Chondrocyte (in vitro differentiated cells): ENCODE measurements around the gene ACSF3. TPM values are rescaled to one million over a fixed set of nuclear protein-coding genes. Genes with fewer than 3 reads are reported as not detected.

Experiments
- DNase-seq: peaks from one replicate; pipeline ENCODE4 v3.0.0; 2021; ENCODE audit warnings: mixed read lengths, low spot score
- H3K27ac Mint-ChIP-seq: one replicate; pipeline ENCODE4 v1.8.0; 2021; ENCODE audit warnings: mild to moderate bottlenecking, moderate library complexity, mixed read lengths; ENCODE audit not compliant: unreplicated experiment
- H3K27me3 Mint-ChIP-seq: 2 replicates; pipeline ENCODE4 v1.8.0; 2021; ENCODE audit warnings: low read depth, mixed read lengths
- H3K36me3 Mint-ChIP-seq: 2 replicates; pipeline ENCODE4 v1.8.0; 2021; ENCODE audit warnings: low read depth, mixed read lengths
- H3K4me1 Mint-ChIP-seq: 2 replicates; pipeline ENCODE4 v1.8.0; 2021; ENCODE audit warnings: low read depth, mild to moderate bottlenecking, mixed read lengths
- H3K4me3 Mint-ChIP-seq: one replicate; pipeline ENCODE4 v1.8.0; 2021; ENCODE audit warnings: mild to moderate bottlenecking, moderate library complexity, mixed read lengths; ENCODE audit not compliant: unreplicated experiment
- H3K9me3 Mint-ChIP-seq: 2 replicates; pipeline ENCODE4 v1.8.0; 2021; ENCODE audit warnings: low read depth, mixed read lengths
- CTCF ChIP-seq: fragments of 200-600 bp; sonication (generic); IDR thresholded peaks from 2 replicates; pipeline ENCODE4 v1.5.0; 2021; ENCODE audit warnings: antibody characterized with exemption, mild to moderate bottlenecking, moderate library complexity
- total RNA-seq: library from RNA; stranded (reverse); gene quantifications from 3 replicates; pipeline ENCODE4 v1.2.1, GENCODE V29; 2021

The ACSF3 gene
- total RNA-seq, 1 donor from 2014 or later = 19.5 TPM

- peaks cover 3% of the 10 kb centered on the region for H3K36me3 Mint-ChIP-seq
- peak within 1 kb of the TSS; percentile 40 for H3K4me3 Mint-ChIP-seq
- peaks cover 33% of the 10 kb centered on the region for H3K27me3 Mint-ChIP-seq
- peaks cover 9% of the 10 kb centered on the region for H3K9me3 Mint-ChIP-seq
- H3K4me1 Mint-ChIP-seq = peaks cover 7% of the 10 kb centered on the region
- no peak for TF ChIP-seq CTCF
- H3K27ac Mint-ChIP-seq = no peak within 1 kb of the TSS
- peak; percentile 88 for DNase-seq
Observed at GRCh38 chr16:89200124-89200849, 106.6 kb downstream of the ACSF3 start, which contains the start of gene SLC22A31. TSS of gene SLC22A31 (minus strand) at chr16:89200537. CDS start at chr16:89200501, 36 bp downstream.

- peak; percentile 82 for DNase-seq
- TF ChIP-seq CTCF = no peak
- peaks cover 3% of the 10 kb centered on the region for H3K36me3 Mint-ChIP-seq
- H3K4me1 Mint-ChIP-seq = peaks cover 7% of the 10 kb centered on the region
- peaks cover 33% of the 10 kb centered on the region for H3K27me3 Mint-ChIP-seq
- H3K9me3 Mint-ChIP-seq = peaks cover 9% of the 10 kb centered on the region
- no peak overlapping the region for H3K27ac Mint-ChIP-seq
- peak overlapping the region; percentile 40 for H3K4me3 Mint-ChIP-seq
Observed at GRCh38 chr16:89200850-89201411, 107.3 kb downstream of the ACSF3 start.

GRCh38 chr16:89201439-89202377, 108.1 kb downstream of the ACSF3 start:
- H3K4me3 Mint-ChIP-seq = peak overlapping the region; percentile 41
- H3K4me1 Mint-ChIP-seq = peaks cover 7% of the 10 kb centered on the region
- peaks cover 9% of the 10 kb centered on the region for H3K9me3 Mint-ChIP-seq
- no peak overlapping the region for H3K27ac Mint-ChIP-seq
- H3K36me3 Mint-ChIP-seq = peaks cover 3% of the 10 kb centered on the region
- DNase-seq = peak; percentile 79
- no peak for TF ChIP-seq CTCF
- peaks cover 33% of the 10 kb centered on the region for H3K27me3 Mint-ChIP-seq

GRCh38 chr16:89202422-89203215, 109.0 kb downstream of the ACSF3 start:
- peaks cover 33% of the 10 kb centered on the region for H3K27me3 Mint-ChIP-seq
- H3K36me3 Mint-ChIP-seq = peaks cover 3% of the 10 kb centered on the region
- H3K27ac Mint-ChIP-seq = no peak overlapping the region
- peak; percentile 79 for DNase-seq
- peak overlapping the region; percentile 48 for H3K4me3 Mint-ChIP-seq
- H3K4me1 Mint-ChIP-seq = peaks cover 7% of the 10 kb centered on the region
- peaks cover 9% of the 10 kb centered on the region for H3K9me3 Mint-ChIP-seq
- TF ChIP-seq CTCF = no peak

Other genes starting within 250 kb of the ACSF3 start
- 34.1 to 36.6 TPM (median 34.6 TPM) in 3 replicates for gene GALNS, start 236.9 kb upstream of the ACSF3 start, total RNA-seq
- gene TRAPPC2L, start 236.7 kb upstream of the ACSF3 start, total RNA-seq = 42.7 to 55.8 TPM (median 52.5 TPM) in 3 replicates
- gene PABPN1L, start 227.2 kb upstream of the ACSF3 start, total RNA-seq = not detected in 3 replicates
- gene CBFA2T3, start 116.6 kb upstream of the ACSF3 start, total RNA-seq = 0.23 TPM in 1 of 3 replicates, not detected in the others
- 0.20 to 0.23 TPM in 2 of 3 replicates, not detected in the other for gene CDH15, start 77.9 kb downstream of the ACSF3 start, total RNA-seq
- 0.40 to 0.94 TPM in 2 of 3 replicates, not detected in the other for gene SLC22A31, start 106.7 kb downstream of the ACSF3 start, total RNA-seq
- gene ZNF778, start 123.9 kb downstream of the ACSF3 start, total RNA-seq = 5.8 to 7.7 TPM (median 6.6 TPM) in 3 replicates